GM10266 (cell line): ENCODE data around the gene TYRO3.

Experiments
- DNase-seq: peaks from one replicate; pipeline ENCODE4 v3.0.0; 2012; ENCODE audit errors: extremely low spot score
- TF ChIP-seq, protein P1 (sequence below): IDR thresholded peaks from 2 replicates; pipeline ENCODE4 v1.5.1; 2012; ENCODE audit warnings: mild to moderate bottlenecking, low read depth; ENCODE audit not compliant: control insufficient read depth, insufficient read depth; ENCODE audit errors: missing control alignments

Gene TYRO3

DNA sequence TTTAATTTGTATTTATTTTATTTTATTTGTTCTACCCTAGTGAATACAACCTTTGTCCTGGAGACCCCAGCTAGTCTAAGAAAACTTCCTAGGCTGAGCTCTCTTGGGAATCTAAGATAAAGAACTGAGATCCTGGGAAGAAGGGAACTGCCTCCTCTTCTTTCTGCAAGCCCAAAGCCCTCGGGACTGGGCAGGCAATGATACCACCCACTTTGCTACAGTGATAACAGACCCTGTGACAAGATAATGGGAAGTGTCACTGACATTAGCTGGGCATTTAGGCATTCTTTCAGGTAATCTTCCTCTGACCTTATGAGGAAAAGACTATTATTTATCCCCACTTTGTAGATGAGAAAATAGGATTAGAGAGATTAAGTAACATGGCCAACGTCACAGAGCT lies 15.1 kb downstream of the TYRO3 start:
- TF ChIP-seq, protein P1, sequence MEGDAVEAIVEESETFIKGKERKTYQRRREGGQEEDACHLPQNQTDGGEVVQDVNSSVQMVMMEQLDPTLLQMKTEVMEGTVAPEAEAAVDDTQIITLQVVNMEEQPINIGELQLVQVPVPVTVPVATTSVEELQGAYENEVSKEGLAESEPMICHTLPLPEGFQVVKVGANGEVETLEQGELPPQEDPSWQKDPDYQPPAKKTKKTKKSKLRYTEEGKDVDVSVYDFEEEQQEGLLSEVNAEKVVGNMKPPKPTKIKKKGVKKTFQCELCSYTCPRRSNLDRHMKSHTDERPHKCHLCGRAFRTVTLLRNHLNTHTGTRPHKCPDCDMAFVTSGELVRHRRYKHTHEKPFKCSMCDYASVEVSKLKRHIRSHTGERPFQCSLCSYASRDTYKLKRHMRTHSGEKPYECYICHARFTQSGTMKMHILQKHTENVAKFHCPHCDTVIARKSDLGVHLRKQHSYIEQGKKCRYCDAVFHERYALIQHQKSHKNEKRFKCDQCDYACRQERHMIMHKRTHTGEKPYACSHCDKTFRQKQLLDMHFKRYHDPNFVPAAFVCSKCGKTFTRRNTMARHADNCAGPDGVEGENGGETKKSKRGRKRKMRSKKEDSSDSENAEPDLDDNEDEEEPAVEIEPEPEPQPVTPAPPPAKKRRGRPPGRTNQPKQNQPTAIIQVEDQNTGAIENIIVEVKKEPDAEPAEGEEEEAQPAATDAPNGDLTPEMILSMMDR, result no peak
- DNase-seq, result no peak

DNA sequence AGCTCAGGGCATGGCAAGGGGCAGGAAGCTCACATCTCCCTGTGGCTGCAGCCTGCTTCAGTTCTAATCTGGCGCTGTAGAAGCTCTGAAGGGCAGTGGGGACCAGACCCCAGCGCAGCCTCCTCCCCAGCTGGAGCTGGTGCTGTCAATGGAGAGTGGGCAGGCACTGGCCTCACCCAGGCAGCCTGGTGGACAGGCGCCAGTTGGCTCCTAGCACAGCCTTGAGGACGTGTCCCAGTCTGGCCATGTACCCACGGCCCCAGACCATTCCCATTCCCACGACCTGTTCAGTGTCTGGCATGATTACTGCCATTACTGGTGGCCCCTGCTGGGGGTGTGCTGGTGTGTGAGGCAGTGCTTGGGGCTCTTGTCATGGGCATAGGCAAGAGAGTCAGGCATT lies 16.3 kb downstream of the TYRO3 start:
- TF ChIP-seq, protein P1, result no peak
- no peak for DNase-seq

DNA sequence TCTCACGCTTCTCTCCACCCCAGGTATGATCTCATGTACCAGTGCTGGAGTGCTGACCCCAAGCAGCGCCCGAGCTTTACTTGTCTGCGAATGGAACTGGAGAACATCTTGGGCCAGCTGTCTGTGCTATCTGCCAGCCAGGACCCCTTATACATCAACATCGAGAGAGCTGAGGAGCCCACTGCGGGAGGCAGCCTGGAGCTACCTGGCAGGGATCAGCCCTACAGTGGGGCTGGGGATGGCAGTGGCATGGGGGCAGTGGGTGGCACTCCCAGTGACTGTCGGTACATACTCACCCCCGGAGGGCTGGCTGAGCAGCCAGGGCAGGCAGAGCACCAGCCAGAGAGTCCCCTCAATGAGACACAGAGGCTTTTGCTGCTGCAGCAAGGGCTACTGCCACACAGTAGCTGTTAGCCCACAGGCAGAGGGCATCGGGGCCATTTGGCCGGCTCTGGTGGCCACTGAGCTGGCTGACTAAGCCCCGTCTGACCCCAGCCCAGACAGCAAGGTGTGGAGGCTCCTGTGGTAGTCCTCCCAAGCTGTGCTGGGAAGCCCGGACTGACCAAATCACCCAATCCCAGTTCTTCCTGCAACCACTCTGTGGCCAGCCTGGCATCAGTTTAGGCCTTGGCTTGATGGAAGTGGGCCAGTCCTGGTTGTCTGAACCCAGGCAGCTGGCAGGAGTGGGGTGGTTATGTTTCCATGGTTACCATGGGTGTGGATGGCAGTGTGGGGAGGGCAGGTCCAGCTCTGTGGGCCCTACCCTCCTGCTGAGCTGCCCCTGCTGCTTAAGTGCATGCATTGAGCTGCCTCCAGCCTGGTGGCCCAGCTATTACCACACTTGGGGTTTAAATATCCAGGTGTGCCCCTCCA lies 19.1 kb downstream of the TYRO3 start:
- DNase-seq, result no peak
- TF ChIP-seq, protein P1, result no peak

DNA sequence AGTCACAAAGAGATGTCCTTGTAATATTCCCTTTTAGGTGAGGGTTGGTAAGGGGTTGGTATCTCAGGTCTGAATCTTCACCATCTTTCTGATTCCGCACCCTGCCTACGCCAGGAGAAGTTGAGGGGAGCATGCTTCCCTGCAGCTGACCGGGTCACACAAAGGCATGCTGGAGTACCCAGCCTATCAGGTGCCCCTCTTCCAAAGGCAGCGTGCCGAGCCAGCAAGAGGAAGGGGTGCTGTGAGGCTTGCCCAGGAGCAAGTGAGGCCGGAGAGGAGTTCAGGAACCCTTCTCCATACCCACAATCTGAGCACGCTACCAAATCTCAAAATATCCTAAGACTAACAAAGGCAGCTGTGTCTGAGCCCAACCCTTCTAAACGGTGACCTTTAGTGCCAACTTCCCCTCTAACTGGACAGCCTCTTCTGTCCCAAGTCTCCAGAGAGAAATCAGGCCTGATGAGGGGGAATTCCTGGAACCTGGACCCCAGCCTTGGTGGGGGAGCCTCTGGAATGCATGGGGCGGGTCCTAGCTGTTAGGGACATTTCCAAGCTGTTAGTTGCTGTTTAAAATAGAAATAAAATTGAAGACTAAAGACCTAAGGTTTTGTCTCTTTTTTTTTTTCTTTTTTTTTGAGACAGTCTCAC lies 19.8 kb downstream of the TYRO3 start:
- TF ChIP-seq, protein P1, result no peak
- no peak for DNase-seq

DNA sequence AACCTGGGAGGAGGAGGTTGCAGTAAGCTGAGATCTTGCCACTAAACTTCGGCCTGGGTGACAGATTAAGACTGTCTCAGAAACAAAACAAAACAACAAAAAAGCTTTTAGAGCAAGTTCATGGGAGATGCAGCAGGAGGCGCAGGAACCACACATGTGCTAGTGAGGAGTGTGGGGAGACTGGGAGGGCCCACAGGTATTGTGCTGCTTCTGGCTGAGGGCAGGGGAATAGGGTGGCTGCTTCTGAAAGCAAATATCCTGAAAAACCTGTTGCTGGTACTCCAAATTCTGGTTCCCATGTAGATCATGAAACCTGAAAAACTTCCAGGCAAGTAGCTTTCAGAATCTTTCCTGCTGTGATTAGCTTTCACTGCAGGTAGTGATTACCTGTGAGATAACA lies 22.1 kb downstream of the TYRO3 start:
- no peak for DNase-seq
- TF ChIP-seq, protein P1, result peak; percentile 26

DNA sequence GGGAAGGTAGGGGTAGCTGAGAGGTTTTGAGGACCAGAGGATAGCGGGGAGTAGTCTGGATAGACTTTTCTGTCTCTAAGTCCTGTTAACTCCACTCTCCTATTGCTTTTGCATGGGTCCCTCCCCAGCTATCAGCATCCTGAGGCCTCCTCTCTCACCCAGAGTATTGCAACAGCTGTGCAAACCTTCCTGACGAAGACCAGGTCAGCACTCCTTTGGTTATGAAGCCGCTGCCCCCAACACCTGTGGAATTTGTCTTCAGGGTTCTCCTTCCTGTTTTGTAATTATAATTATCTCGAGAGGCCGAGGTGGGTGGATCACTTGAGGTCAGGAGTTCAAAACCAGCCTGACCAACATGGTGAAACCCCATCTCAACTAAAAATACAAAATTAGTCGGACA lies 24.8 kb downstream of the TYRO3 start:
- TF ChIP-seq, protein P1, result no peak

DNA sequence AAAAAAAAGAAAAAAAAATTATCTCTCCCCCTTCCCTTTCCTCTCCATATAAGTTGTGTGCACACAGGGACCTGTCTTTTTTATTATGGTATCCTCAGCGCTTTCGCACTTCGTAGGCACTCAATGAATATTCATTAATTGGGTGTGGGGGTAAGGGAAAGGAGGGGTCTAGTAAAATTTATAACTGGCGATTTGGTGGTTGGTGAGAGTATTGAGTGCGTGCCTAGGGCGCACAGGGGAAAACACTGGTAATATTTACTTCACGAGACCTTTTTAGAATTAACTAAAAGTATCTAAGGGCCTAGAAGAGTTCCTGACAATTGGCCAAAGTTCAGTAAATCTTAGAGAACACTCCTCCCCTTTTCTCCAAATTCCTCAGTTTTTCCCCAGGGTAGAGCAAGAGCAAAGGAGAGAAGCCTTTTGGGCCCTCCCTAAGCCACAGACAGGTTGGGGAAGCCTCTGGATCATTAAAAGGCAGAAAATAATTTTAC lies 25.7 kb downstream of the TYRO3 start:
- TF ChIP-seq, protein P1, result no peak
- DNase-seq, result no peak

More for the DNA sequence above, 24.8 kb downstream of the TYRO3 start:
- no peak for DNase-seq
